Activated effector memory CD4-positive, alpha-beta T cell treated with Interleukin-2 at 50 U/mL for 16 hours (primary cell): ENCODE measurements around the gene GRB7.
"Not testable (repeated sequence)": the region's sequence is repeated elsewhere in the genome, so short reads cannot be mapped to it uniquely, and the experiment has no call there.

Experiments
- DNase-seq: peaks from one replicate; pipeline ENCODE4 v3.0.0-alpha.2; 2020

Gene GRB7

GRCh38 chr17:39737760-39738567 is at the start of gene GRB7:
Gene GRB7 (plus strand): TSS chr17:39737938. CDS start chr17:39742302, 4,364 bp downstream.
- no peak for DNase-seq

- DNase-seq = no peak
Observed at GRCh38 chr17:39688475-39688835, 49.3 kb upstream of the GRB7 start.

- no peak for DNase-seq
Observed at GRCh38 chr17:39688945-39689344, 48.8 kb upstream of the GRB7 start.

- DNase-seq = no peak
Observed at GRCh38 chr17:39694593-39694992, 43.1 kb upstream of the GRB7 start.

- DNase-seq = no peak
Observed at GRCh38 chr17:39695089-39695474, 42.7 kb upstream of the GRB7 start.

GRCh38 chr17:39696731-39697130 is 41.0 kb upstream of the GRB7 start:
- no peak for DNase-seq

- DNase-seq = no peak
Observed at GRCh38 chr17:39697961-39698360, 39.8 kb upstream of the GRB7 start.

- not testable (repeated sequence) for DNase-seq
Observed at GRCh38 chr17:39699157-39699817, 38.5 kb upstream of the GRB7 start.

- DNase-seq = no peak
Observed at GRCh38 chr17:39699818-39700147, 38.0 kb upstream of the GRB7 start, which contains the start of gene ERBB2. Gene ERBB2 (plus strand): TSS chr17:39700064. CDS start chr17:39700239, 175 bp downstream.

GRCh38 chr17:39700148-39700987 is 37.4 kb upstream of the GRB7 start:
- DNase-seq = no peak

- no peak for DNase-seq
Observed at GRCh38 chr17:39701012-39701783, 36.5 kb upstream of the GRB7 start.

GRCh38 chr17:39701784-39702422 is 35.8 kb upstream of the GRB7 start:
- DNase-seq = no peak

- DNase-seq = no peak
Observed at GRCh38 chr17:39702901-39703893, 34.5 kb upstream of the GRB7 start.

- DNase-seq = no peak
Observed at GRCh38 chr17:39703913-39704312, 33.8 kb upstream of the GRB7 start.

GRCh38 chr17:39704821-39705551 is 32.8 kb upstream of the GRB7 start:
- no peak for DNase-seq

GRCh38 chr17:39705786-39706348 is 31.9 kb upstream of the GRB7 start:
- DNase-seq = no peak

GRCh38 chr17:39706383-39706782 is 31.4 kb upstream of the GRB7 start:
- no peak for DNase-seq

- no peak for DNase-seq
Observed at GRCh38 chr17:39706921-39707337, 30.8 kb upstream of the GRB7 start.

- no peak for DNase-seq
Observed at GRCh38 chr17:39709319-39709997, 28.3 kb upstream of the GRB7 start.
